Measurements from ENCODE around the gene CDH11.

Gene CDH11

GRCh38 chr16:64973171-64973570 lies 148.7 kb downstream of the CDH11 start:
- no peak for DNase-seq

- no peak for DNase-seq
These were observed 150.7 kb downstream of the CDH11 start for GRCh38 chr16:64971171-64971570.

GRCh38 chr16:64969221-64969620 lies 152.6 kb downstream of the CDH11 start:
- DNase-seq: no peak

- no peak for DNase-seq
These were observed 153.3 kb downstream of the CDH11 start for GRCh38 chr16:64968539-64968938.

- no peak for DNase-seq
These were observed 157.7 kb downstream of the CDH11 start for GRCh38 chr16:64964126-64964540.

- no peak for DNase-seq
These were observed 159.1 kb downstream of the CDH11 start for GRCh38 chr16:64962786-64963185.

- DNase-seq: no peak
These were observed 164.6 kb downstream of the CDH11 start for GRCh38 chr16:64957246-64957645.

- DNase-seq: no peak
These were observed 169.7 kb downstream of the CDH11 start for GRCh38 chr16:64952177-64952576.

GRCh38 chr16:64951193-64951592 lies 170.7 kb downstream of the CDH11 start:
- no peak for DNase-seq

GRCh38 chr16:64950731-64951130 lies 171.1 kb downstream of the CDH11 start:
- DNase-seq: no peak

- no peak for DNase-seq
These were observed 171.6 kb downstream of the CDH11 start for GRCh38 chr16:64950262-64950661.

- no peak for DNase-seq
These were observed 173.8 kb downstream of the CDH11 start for GRCh38 chr16:64948056-64948455.

GRCh38 chr16:64947651-64948050 lies 174.2 kb downstream of the CDH11 start:
- DNase-seq: no peak

- DNase-seq: no peak
These were observed 188.0 kb downstream of the CDH11 start for GRCh38 chr16:64933885-64934284.

- DNase-seq: no peak
These were observed 195.4 kb downstream of the CDH11 start for GRCh38 chr16:64926476-64926875.

GRCh38 chr16:64925166-64925565 lies 196.7 kb downstream of the CDH11 start:
- no peak for DNase-seq

GRCh38 chr16:64924086-64924485 lies 197.8 kb downstream of the CDH11 start:
- DNase-seq: no peak

- DNase-seq: no peak
These were observed 201.8 kb downstream of the CDH11 start for GRCh38 chr16:64919929-64920607.

- no peak for DNase-seq
These were observed 202.7 kb downstream of the CDH11 start for GRCh38 chr16:64919141-64919540.

GRCh38 chr16:64916051-64916450 lies 205.8 kb downstream of the CDH11 start:
- no peak for DNase-seq

GRCh38 chr16:64910356-64910755 lies 211.5 kb downstream of the CDH11 start:
- DNase-seq: no peak

GRCh38 chr16:64907844-64908243 lies 214.0 kb downstream of the CDH11 start:
- DNase-seq: no peak

GRCh38 chr16:64903770-64904169 lies 218.1 kb downstream of the CDH11 start:
- no peak for DNase-seq

GRCh38 chr16:64900517-64900916 lies 221.3 kb downstream of the CDH11 start:
- no peak for DNase-seq

- DNase-seq: no peak
These were observed 221.8 kb downstream of the CDH11 start for GRCh38 chr16:64900019-64900418.
